Measurements from ENCODE around the gene CALHM3.
A peak's percentile ranks its signal among the peaks of the same experiment; 100 is the strongest.

CALHM3 gene

DNA sequence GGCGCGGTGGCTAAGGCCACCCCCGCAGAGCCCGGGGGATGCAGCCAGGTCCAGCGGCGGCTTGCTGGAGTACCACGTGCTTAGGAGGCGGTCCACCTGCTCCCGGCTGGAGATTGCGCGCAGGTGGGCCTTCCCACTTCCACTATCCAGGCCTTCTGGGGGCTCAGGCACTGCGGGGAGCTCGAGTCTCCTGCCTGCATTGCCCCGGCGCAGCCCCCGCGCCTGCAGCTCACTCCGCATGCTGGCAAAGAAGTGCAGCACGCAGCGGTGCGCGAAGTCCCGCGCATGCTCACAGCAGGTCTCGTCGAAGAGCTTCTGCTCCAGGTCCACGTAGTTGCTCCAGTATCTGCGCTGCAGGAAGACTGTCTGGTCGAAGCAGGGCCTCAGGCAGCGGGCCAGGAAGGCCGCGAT, 5.8 kb downstream of the CALHM3 start:
- no peak for DNase-seq

DNA sequence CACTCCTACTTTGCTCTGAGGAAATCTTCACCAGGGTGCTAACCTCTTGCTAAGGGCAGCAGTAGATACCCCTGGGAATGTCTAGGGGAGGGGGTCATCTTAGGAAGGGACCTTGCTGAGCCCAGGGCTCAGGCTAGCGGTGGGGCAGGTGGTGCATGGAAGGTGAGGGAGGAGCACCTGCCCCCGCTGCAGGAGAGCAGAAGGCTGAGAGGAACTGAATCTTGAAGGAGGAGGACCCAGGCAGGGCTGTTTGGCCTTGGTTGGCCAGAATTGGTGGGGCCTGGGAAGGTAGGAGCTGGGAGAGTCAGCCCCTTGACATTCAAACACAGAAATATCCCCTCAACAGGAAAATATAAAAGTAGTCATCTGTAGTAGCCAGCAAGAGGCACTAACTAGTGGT, 7.0 kb downstream of the CALHM3 start:
- no peak for DNase-seq

GRCh38 chr10:103470761-103471653, 8.0 kb downstream of the CALHM3 start:
- no peak for DNase-seq

GRCh38 chr10:103469201-103469600, 9.8 kb downstream of the CALHM3 start:
- no peak for DNase-seq

- DNase-seq: no peak
Observed at GRCh38 chr10:103467406-103467805, 11.6 kb downstream of the CALHM3 start.

DNA sequence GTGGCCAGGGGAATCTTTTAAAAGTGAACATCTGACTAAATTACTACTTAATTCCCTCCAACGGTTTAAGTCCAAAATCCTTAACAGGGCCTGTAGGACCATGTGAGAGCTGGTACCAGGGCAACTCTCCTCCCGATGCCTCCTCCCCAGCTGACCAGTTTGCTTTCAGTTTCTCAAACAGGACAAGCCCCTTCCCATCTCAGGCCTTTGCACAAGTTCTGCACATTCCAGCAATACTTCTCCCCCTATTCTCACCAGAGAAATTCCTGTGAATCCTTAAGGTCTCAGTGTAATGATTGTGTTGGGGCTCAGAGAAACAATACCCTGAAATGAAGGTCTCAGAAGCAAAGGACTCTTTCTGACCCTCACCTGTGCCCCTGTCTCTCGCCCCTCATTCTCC, 12.3 kb downstream of the CALHM3 start:
- DNase-seq: no peak

DNA sequence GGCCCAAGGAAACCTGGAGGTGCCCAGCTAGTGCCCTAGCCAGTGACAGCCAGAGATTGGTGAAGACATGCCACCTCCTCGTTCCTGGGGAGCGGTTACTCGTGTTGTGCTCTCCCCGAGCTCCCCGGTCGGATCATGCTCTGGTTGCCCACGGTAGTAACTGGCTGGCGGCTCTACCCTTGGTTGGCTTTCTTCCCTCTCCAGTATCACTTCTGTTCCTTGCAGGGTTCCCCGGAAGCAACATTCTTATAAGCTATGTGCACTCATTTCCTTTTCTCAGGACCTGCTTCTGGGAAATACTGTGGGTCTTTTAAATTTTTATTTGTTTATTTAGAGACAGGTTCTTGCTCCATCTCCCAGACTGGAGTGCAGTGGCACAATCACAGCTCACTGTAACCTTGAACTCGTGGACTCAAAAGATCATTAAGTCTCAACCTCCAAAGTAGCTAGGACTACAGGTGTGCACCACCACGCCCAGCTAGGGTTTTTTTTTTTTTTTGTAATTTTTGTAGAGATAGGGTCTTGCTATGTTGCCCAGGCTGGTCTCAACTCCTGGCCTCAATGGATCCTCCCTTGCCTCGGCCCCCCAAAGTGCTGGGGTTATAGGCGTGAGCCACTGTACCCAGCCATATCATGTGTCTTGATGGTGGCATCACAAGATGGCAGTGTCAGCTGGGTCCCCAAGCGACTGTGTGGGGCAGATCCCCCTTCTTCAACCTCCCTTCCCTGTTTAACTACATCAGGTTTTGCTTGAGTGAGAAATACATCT, 13.4 kb downstream of the CALHM3 start:
- no peak for DNase-seq

- DNase-seq: no peak
Observed at GRCh38 chr10:103463499-103463898, 15.5 kb downstream of the CALHM3 start.

DNA sequence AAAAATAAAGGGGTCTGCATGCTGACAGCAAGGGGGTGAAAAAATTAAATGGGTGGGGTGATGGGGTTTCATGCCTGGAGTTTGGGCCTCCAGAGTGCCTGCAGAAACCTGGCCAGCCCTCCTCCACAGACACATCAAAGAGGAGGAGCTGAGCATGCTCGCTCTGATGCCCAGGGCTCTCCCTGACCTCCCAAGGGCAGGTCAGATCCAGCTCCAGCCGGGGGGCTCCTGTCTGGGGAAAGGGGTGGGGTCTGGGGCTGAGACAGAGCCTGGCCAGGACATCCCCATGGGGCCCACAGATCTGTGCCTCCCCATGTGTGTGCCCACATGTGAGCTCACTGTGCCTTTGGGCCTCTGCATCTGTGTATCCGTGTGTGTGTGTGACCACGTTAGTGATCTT, 19.4 kb downstream of the CALHM3 start:
- no peak for DNase-seq

DNA sequence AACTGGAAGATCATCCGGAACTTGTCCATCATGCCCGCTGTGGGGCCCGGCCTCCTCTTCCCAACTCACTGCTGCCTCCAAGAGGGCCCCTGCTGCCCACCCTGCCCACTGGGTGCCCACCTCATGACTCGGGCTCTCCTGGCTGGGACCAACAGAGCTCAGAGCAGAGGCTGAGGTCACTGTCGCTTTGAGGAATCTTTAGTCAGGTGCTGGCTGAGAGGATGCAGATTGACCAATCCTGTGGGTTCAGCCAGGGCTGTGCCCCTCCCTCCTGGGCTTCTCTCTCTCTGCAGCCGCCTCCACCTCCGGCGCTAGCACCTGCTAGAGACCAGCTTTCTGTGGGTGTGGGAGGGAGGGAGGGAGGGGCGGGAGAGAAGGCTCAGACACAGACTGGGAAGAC, 20.3 kb downstream of the CALHM3 start, which contains the start of gene CALHM1:
CALHM1 (minus strand) TSS at position 181 of the 400 bp plus-strand sequence; CDS start at position 32, 149 bp downstream.
- no peak for DNase-seq

GRCh38 chr10:103457896-103458583, 21.0 kb downstream of the CALHM3 start:
- no peak for DNase-seq

- DNase-seq: no peak
Observed at GRCh38 chr10:103457176-103457712, 21.8 kb downstream of the CALHM3 start.

GRCh38 chr10:103456074-103456660, 22.9 kb downstream of the CALHM3 start:
- no peak for DNase-seq

GRCh38 chr10:103455235-103455634, 23.8 kb downstream of the CALHM3 start:
- DNase-seq: no peak

- no peak for DNase-seq
Observed at GRCh38 chr10:103454026-103454425, 25.0 kb downstream of the CALHM3 start.

GRCh38 chr10:103452506-103453230, 26.4 kb downstream of the CALHM3 start:
- no peak for DNase-seq

DNA sequence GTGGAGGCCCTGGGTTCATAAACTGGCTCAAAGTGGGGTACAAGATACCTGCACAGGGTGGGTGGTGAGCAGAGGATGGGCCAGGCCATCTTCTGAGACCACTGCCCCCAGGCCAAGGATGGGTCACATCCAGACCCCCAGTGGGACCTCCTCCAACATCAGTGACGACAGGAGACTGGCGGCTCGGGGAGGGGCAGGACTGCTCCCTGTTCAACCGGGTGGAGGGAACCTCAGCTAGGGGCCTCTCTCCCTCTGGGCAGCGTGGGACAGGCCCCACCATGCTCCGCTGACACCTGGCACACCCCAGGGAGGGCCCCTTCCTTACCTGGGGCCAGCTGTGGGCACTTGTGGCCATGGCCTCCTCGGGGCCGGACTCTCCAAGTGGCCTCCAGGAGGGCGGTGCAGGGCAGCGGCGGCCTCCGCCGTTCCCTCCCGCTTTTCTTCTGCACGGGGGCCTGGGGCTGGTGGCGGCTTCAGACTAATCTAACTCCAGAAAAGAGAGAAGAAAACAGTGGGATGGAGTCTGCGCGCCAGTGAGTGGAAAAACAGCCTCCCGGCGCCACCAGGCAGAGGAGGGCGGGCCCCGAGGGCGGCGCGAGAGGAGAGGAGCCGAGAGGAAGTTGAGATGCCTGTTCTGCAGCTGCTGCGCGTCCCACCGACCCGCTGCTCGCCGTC, 27.1 kb downstream of the CALHM3 start, which contains the start of gene CALHM2:
CALHM2 (minus strand) TSS at position 540 of the 675 bp plus-strand sequence. CDS start 2,429 bp downstream, outside the sequence.
- DNase-seq: peak; percentile 18

DNA sequence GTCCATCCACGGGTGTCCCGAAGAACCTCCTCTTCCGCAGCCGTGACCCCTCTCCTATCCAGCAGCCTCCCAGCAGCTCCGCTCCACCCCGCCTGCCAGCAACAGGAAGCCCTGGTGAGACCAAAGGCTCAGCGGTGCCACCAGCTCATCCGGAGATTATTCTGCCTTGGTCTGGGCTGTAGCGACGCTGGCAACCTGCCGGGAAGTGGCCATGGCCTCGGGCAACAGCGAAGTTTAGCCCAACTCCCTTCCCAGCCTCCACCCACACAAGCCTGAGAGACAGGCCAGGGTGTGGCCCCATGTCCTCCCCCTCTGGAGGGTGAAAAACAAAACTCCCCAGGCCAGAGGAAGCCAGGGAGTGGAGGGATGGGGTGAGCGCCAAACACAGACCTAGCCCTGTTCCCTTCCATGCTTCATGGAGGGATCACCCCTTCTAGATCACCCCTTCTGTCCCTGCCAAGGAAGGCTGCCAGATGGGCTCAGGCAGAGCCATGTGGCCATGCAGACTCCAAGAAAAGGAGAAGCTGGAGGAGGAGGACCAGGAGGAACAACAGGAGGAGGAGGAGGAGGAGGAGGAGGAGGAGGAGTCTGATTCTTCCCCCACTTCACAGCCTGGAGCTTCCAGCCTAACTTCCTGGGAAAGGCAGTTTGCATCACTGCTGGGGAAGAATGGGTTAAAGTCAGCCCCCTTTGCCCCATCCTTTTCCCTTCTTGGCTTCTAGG, 27.8 kb downstream of the CALHM3 start:
- no peak for DNase-seq

DNA sequence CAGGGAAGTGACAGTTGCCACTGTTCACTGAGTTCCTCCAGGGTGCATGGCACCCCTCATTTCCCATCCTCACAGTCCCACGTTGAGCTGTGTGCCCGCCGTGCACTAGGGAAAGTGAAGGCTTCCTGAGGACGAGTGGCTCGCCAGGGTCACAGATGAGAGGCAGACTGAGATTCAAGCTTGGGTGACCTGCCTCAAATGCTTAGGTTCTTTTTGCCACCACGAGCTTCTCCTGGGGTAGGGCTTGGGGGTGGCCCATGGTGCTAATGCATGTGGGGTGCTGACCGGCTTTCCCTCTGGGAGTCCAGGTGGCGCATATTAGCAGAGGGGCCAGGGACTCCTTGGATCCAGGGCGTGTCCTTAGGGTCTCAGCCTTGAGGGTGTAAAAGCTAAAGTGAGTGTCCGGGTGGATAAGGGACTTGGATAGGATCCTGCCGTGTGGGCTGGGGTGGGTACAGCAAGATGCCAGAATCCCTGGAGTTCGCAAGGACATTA, 28.8 kb downstream of the CALHM3 start:
- DNase-seq: no peak
